ENCODE measurements around the gene JAK1.

- TF ChIP-seq CTCF (IDR thresholded peaks at IDR 0.05; ENCODE audit: low read length) (no peak), EZH2 (optimal IDR thresholded peaks at IDR 0.05; ENCODE audit: low read depth, low read length) (no peak), EZH2phosphoT487 (IDR thresholded peaks at IDR 0.05; ENCODE audit: low read length) (no peak)
These were observed 143.7 kb downstream of the JAK1 start for GRCh38 chr1:64822621-64823020.

Measured in MM.1S (cell line).